Neural progenitor cell (in vitro differentiated cells): ENCODE results near the gene HNF4A. TPM values are rescaled to one million over a fixed set of nuclear protein-coding genes. Genes with fewer than 3 reads are reported as not detected.
A peak's percentile ranks its signal among the peaks of the same experiment; 100 is the strongest.

Source experiments
- DNase-seq: peaks from one replicate; pipeline ENCODE4 v3.0.0-alpha.2; 2016; ENCODE audit warnings: low spot score
- H2AFZ ChIP-seq: fragments of 200-600 bp; sonication (generic); replicated peaks from 2 replicates; pipeline ENCODE4 v1.6.1; 2016; ENCODE audit warnings: antibody characterized with exemption
- H3F3A ChIP-seq: fragments of 200-600 bp; sonication (generic); 2 replicates; pipeline ENCODE4 v1.6.1; 2016; ENCODE audit warnings: antibody characterized with exemption, low read depth
- H3K27ac ChIP-seq: fragments of 200-600 bp; sonication (generic); 2 replicates; pipeline ENCODE4 v1.5.1; 2016; ENCODE audit warnings: mild to moderate bottlenecking
- H3K27me3 ChIP-seq: fragments of 200-600 bp; sonication (generic); 2 replicates; pipeline ENCODE4 v1.6.1; 2016; ENCODE audit warnings: mild to moderate bottlenecking, moderate library complexity
- H3K36me3 ChIP-seq: fragments of 200-600 bp; sonication (generic); 2 replicates; pipeline ENCODE4 v1.5.1; 2016
- H3K4me1 ChIP-seq: fragments of 200-600 bp; sonication (generic); 2 replicates; pipeline ENCODE4 v1.6.1; 2016; ENCODE audit warnings: mixed run types
- H3K4me2 ChIP-seq: fragments of 200-600 bp; sonication (generic); 2 replicates; pipeline ENCODE4 v1.6.1; 2016
- H3K4me3 ChIP-seq: fragments of 200-600 bp; sonication (generic); 2 replicates; pipeline ENCODE4 v1.5.1; 2016
- H3K79me2 ChIP-seq: fragments of 200-600 bp; sonication (generic); 2 replicates; pipeline ENCODE4 v1.6.1; 2016; ENCODE audit warnings: low read depth
- H3K9ac ChIP-seq: fragments of 200-600 bp; sonication (generic); 2 replicates; pipeline ENCODE4 v1.6.1; 2016
- H3K9me3 ChIP-seq: fragments of 200-600 bp; sonication (generic); 2 replicates; pipeline ENCODE4 v1.5.1; 2016; ENCODE audit warnings: low read depth
- H4K20me1 ChIP-seq: fragments of 200-600 bp; sonication (generic); 2 replicates; pipeline ENCODE4 v1.6.1; 2016; ENCODE audit warnings: low read depth
- H3K27ac Mint-ChIP-seq: 3 replicates; pipeline ENCODE4 v1.8.0; 2021; ENCODE audit warnings: mixed read lengths
- H3K27me3 Mint-ChIP-seq: 2 replicates; pipeline ENCODE4 v1.8.0; 2022; ENCODE audit warnings: low read depth, mild to moderate bottlenecking, inconsistent platforms, moderate library complexity, mixed read lengths; ENCODE audit not compliant: insufficient read depth
- H3K36me3 Mint-ChIP-seq: 3 replicates; pipeline ENCODE4 v1.8.0; 2021; ENCODE audit warnings: mixed read lengths
- H3K4me1 Mint-ChIP-seq: 3 replicates; pipeline ENCODE4 v1.8.0; 2021; ENCODE audit warnings: mixed read lengths
- H3K4me3 Mint-ChIP-seq: 3 replicates; pipeline ENCODE4 v1.8.0; 2021; ENCODE audit warnings: mild to moderate bottlenecking, moderate library complexity, mixed read lengths
- H3K9me3 Mint-ChIP-seq: 3 replicates; pipeline ENCODE4 v1.8.0; 2020; ENCODE audit warnings: mixed read lengths
- EZH2 ChIP-seq: fragments of 200-600 bp; sonication (generic); IDR thresholded peaks from 2 replicates; pipeline ENCODE4 v1.6.1; 2017; ENCODE audit warnings: antibody characterized with exemption, mild to moderate bottlenecking, moderate library complexity
- EZH2phosphoT487 ChIP-seq: fragments of 200-600 bp; sonication (generic); IDR thresholded peaks from 2 replicates; pipeline ENCODE4 v1.6.1; 2017; ENCODE audit warnings: antibody characterized with exemption
- total RNA-seq: library from RNA; depleted of rRNA; stranded (reverse); fragments of >200 nt; gene quantifications from 2 replicates; pipeline ENCODE4 v1.2.3, GENCODE V29; 2015; ENCODE audit warnings: low replicate concordance
- TF ChIP-seq, protein P1 (sequence below): fragments of 200-600 bp; sonication (generic); IDR thresholded peaks from 2 replicates; pipeline ENCODE4 v1.5.1; 2017; ENCODE audit warnings: antibody characterized with exemption, mild to moderate bottlenecking

The HNF4A gene
- total RNA-seq, 1 donor from 2014 or later = 1.6 TPM

DNA sequence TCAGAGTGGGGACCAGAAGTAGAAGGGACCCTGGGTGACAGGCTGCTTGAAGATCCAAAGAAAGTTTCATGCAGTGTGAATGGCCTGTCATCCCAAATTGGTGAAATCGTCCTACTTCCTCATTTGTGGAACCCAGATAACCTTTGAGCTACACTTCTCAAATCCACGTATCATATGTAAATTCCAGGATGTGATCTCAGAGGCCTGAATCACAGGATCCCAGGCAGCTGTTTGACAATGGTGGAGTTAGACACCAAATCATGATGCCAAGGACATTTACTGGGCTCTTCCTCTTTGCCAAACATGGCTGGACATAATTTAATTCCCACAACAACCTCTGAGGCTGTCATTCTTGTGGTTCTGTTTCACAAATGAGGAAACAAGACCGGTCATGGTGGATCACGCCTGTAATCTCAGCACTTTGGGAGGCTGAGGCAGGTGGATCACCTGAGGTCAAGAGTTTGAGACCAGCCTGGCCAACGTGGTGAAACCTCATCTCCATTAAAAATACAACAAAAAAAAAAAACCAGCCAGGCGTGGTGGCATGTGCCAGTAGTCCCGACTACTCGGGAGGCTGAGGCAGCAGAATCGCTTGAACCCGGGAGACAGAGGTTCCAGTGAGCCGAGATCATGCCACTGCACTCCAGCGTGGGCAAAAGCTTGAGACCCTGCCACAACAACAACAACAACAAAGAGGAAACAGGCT is 80.3 kb downstream of the HNF4A start:
- Histone ChIP-seq H4K20me1 (no peaks in the 10 kb centered on the region), H3K27ac (no peak overlapping the region), H3K9me3 (no peaks in the 10 kb centered on the region), H2AFZ (no peak overlapping the region), H3K79me2 (no peaks in the 10 kb centered on the region), H3F3A (peaks cover 7% of the 10 kb centered on the region), H3K4me2 (no peak overlapping the region), H3K27me3 (no peaks in the 10 kb centered on the region), H3K4me1 (no peaks in the 10 kb centered on the region), H3K9ac (no peak overlapping the region), H3K4me3 (no peak overlapping the region), H3K36me3 (no peaks in the 10 kb centered on the region)
- no peak for DNase-seq
- no peaks in the 10 kb centered on the region for H3K9me3 Mint-ChIP-seq
- no peak overlapping the region for H3K27ac Mint-ChIP-seq
- TF ChIP-seq, protein P1, sequence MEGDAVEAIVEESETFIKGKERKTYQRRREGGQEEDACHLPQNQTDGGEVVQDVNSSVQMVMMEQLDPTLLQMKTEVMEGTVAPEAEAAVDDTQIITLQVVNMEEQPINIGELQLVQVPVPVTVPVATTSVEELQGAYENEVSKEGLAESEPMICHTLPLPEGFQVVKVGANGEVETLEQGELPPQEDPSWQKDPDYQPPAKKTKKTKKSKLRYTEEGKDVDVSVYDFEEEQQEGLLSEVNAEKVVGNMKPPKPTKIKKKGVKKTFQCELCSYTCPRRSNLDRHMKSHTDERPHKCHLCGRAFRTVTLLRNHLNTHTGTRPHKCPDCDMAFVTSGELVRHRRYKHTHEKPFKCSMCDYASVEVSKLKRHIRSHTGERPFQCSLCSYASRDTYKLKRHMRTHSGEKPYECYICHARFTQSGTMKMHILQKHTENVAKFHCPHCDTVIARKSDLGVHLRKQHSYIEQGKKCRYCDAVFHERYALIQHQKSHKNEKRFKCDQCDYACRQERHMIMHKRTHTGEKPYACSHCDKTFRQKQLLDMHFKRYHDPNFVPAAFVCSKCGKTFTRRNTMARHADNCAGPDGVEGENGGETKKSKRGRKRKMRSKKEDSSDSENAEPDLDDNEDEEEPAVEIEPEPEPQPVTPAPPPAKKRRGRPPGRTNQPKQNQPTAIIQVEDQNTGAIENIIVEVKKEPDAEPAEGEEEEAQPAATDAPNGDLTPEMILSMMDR = no peak
- no peaks in the 10 kb centered on the region for H3K4me1 Mint-ChIP-seq
- H3K36me3 Mint-ChIP-seq = no peaks in the 10 kb centered on the region
- H3K4me3 Mint-ChIP-seq = peak overlapping the region; percentile 58
- H3K27me3 Mint-ChIP-seq = peaks cover 5% of the 10 kb centered on the region

DNA sequence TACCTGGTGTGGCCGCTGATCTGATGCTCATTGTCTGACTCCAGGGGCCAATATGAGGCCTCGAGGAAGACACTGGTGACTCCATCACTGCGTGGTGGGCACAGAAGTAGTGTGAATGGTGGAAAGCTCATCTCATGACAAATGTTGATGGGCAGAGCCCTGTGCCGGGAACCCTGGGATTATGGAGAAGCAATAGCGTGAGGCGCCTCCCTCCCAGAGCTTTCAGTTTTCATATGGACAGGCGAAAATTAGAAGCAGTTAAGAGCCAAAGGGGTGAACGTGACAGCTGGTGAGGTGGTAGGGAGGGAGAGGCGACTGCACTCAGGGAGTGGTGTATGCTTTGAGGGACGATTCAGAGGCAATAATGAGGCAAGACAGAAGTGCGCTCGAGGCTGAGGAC is 80.9 kb downstream of the HNF4A start:
- Histone ChIP-seq H2AFZ (no peak overlapping the region), H3K27ac (no peak overlapping the region), H3K79me2 (no peaks in the 10 kb centered on the region), H3K4me2 (no peak overlapping the region), H3K4me3 (no peak overlapping the region), H3K9ac (no peak overlapping the region), H3K9me3 (no peaks in the 10 kb centered on the region), H3K36me3 (no peaks in the 10 kb centered on the region), H4K20me1 (no peaks in the 10 kb centered on the region), H3K27me3 (no peaks in the 10 kb centered on the region), H3F3A (peaks cover 7% of the 10 kb centered on the region), H3K4me1 (no peaks in the 10 kb centered on the region)
- no peak for DNase-seq
- no peaks in the 10 kb centered on the region for H3K9me3 Mint-ChIP-seq
- no peak overlapping the region for H3K27ac Mint-ChIP-seq
- TF ChIP-seq EZH2phosphoT487 = no peak
- no peak for TF ChIP-seq EZH2
- TF ChIP-seq, protein P1 = no peak
- H3K27me3 Mint-ChIP-seq = peaks cover 5% of the 10 kb centered on the region
- H3K4me3 Mint-ChIP-seq = peak overlapping the region; percentile 58
- no peaks in the 10 kb centered on the region for H3K36me3 Mint-ChIP-seq
- no peaks in the 10 kb centered on the region for H3K4me1 Mint-ChIP-seq

DNA sequence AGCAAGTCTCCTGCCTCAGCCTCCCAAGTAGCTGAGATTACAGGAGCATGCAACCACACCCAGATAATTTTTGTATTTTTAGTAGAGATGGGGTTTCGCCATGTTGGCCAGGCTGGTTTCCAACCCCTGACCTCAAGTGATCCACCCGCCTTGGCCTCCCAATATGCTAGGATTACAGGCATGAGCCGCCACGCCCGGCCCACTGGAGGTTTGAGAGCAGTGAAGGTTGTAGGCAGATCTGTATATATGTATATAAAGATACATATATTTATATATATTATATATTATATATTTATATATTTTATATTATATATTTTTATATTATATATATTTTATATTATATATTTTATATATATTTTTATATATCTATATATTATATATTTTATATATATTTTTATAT is 82.0 kb downstream of the HNF4A start:
- no peaks in the 10 kb centered on the region for H3K9me3 ChIP-seq
- no peaks in the 10 kb centered on the region for H4K20me1 ChIP-seq
- Mint-ChIP-seq H3K4me1 (no peaks in the 10 kb centered on the region), H3K27me3 (peaks cover 5% of the 10 kb centered on the region), H3K9me3 (no peaks in the 10 kb centered on the region), H3K4me3 (no peak overlapping the region), H3K36me3 (no peaks in the 10 kb centered on the region), H3K27ac (no peak overlapping the region)
- H3K36me3 ChIP-seq = no peaks in the 10 kb centered on the region
- no peak overlapping the region for H3K9ac ChIP-seq
- H3K27ac ChIP-seq = no peak overlapping the region
- no peak for DNase-seq
- H2AFZ ChIP-seq = no peak overlapping the region
- no peak overlapping the region for H3K4me3 ChIP-seq
- no peaks in the 10 kb centered on the region for H3K27me3 ChIP-seq
- peaks cover 7% of the 10 kb centered on the region for H3F3A ChIP-seq
- no peak overlapping the region for H3K4me2 ChIP-seq
- TF ChIP-seq EZH2 = no peak
- TF ChIP-seq, protein P1 = no peak
- TF ChIP-seq EZH2phosphoT487 = no peak
- H3K4me1 ChIP-seq = no peaks in the 10 kb centered on the region
- H3K79me2 ChIP-seq = no peaks in the 10 kb centered on the region
